Smooth muscle cell (in vitro differentiated cells): ENCODE data around the gene SPIRE1. TPM values are rescaled to one million over a fixed set of nuclear protein-coding genes. Genes with fewer than 3 reads are reported as not detected.
A peak's percentile ranks its signal among the peaks of the same experiment; 100 is the strongest.

Experiments
- DNase-seq: peaks from one replicate; lab custom pipeline; 2025; ENCODE audit not compliant: unreplicated experiment; lab: John Stamatoyannopoulos, UW
- H2AFZ ChIP-seq: fragments of 200-600 bp; sonication (generic); 2 replicates; pipeline ENCODE4 v1.6.0; 2016; ENCODE audit warnings: antibody characterized with exemption, low read depth, mild to moderate bottlenecking
- H3F3A ChIP-seq: fragments of 200-600 bp; sonication (generic); 2 replicates; pipeline ENCODE4 v1.6.0; 2017; ENCODE audit warnings: antibody characterized with exemption, low read depth
- H3K27ac ChIP-seq: fragments of 200-600 bp; sonication (generic); 2 replicates; pipeline ENCODE4 v1.5.1; 2016; ENCODE audit warnings: low read depth, mild to moderate bottlenecking
- H3K27me3 ChIP-seq: fragments of 200-600 bp; sonication (generic); 2 replicates; pipeline ENCODE4 v1.6.1; 2016; ENCODE audit warnings: low read depth, mild to moderate bottlenecking
- H3K36me3 ChIP-seq: fragments of 200-600 bp; sonication (generic); 2 replicates; pipeline ENCODE4 v1.5.1; 2016; ENCODE audit warnings: low read depth
- H3K4me1 ChIP-seq: fragments of 200-600 bp; sonication (generic); 2 replicates; pipeline ENCODE4 v1.5.1; 2016; ENCODE audit warnings: low read depth
- H3K4me2 ChIP-seq: fragments of 200-600 bp; sonication (generic); 2 replicates; pipeline ENCODE4 v1.6.0; 2016; ENCODE audit warnings: mild to moderate bottlenecking
- H3K4me3 ChIP-seq: fragments of 200-600 bp; sonication (generic); 2 replicates; pipeline ENCODE4 v1.5.1; 2016; ENCODE audit warnings: mild to moderate bottlenecking
- H3K79me2 ChIP-seq: fragments of 200-600 bp; sonication (generic); 2 replicates; pipeline ENCODE4 v1.6.0; 2016; ENCODE audit warnings: low read depth, mild to moderate bottlenecking
- H3K9ac ChIP-seq: fragments of 200-600 bp; sonication (generic); 2 replicates; pipeline ENCODE4 v1.6.0; 2016; ENCODE audit warnings: low read depth
- H3K9me3 ChIP-seq: fragments of 200-600 bp; sonication (generic); replicated peaks from 2 replicates; pipeline ENCODE4 v1.5.1; 2016; ENCODE audit warnings: low read depth
- H4K20me1 ChIP-seq: fragments of 200-600 bp; sonication (generic); 2 replicates; pipeline ENCODE4 v1.6.0; 2016; ENCODE audit warnings: low read depth
- CTCF ChIP-seq: fragments of 200-600 bp; sonication (generic); IDR thresholded peaks from 2 replicates; pipeline ENCODE4 v1.5.1; 2017; ENCODE audit warnings: borderline replicate concordance, mild to moderate bottlenecking, antibody characterized with exemption; ENCODE audit not compliant: insufficient read depth, poor library complexity, severe bottlenecking
- WGBS: methylation state at CpG from one replicate; pipeline ENCODE4 v1.1.7; 2016; ENCODE audit warnings: low lambda C conversion rate; 5-methylcytosine and 5-hydroxymethylcytosine counted together
- polyA plus RNA-seq: library from polyadenylated mRNA; unstranded; fragments of >200 nt; fragmentation: Nextera tagmentation; extraction: Ambion mirVana; gene quantifications from 2 replicates; pipeline ENCODE4 v1.2.1, GENCODE V29; 2016
- total RNA-seq: library from RNA; depleted of rRNA; stranded (reverse); fragments of >200 nt; gene quantifications from 2 replicates; pipeline ENCODE4 v1.2.3, GENCODE V29; 2014

Gene SPIRE1
- total and polyA plus RNA-seq, 2 experiments from 2014 or later, result 12.6 to 18.1 TPM

- peak overlapping the region; percentile 35 for H3K9ac ChIP-seq
- H3K79me2 ChIP-seq, result peaks cover 29% of the 10 kb centered on the region
- no peaks in the 10 kb centered on the region for H3K4me1 ChIP-seq
- H3K9me3 ChIP-seq, result no peaks in the 10 kb centered on the region
- H3F3A ChIP-seq, result peaks cover 16% of the 10 kb centered on the region
- WGBS, result 10% methylated on average over 32 of the region's 42 CpGs
- peak overlapping the region; percentile 96 for H3K4me2 ChIP-seq
- H3K4me3 ChIP-seq, result peak overlapping the region; percentile 92
- H3K36me3 ChIP-seq, result no peaks in the 10 kb centered on the region
- no peaks in the 10 kb centered on the region for H3K27me3 ChIP-seq
- peaks cover 28% of the 10 kb centered on the region for H4K20me1 ChIP-seq
- H2AFZ ChIP-seq, result peak overlapping the region; percentile 95
- no peak for TF ChIP-seq CTCF
- no peak for DNase-seq
- H3K27ac ChIP-seq, result peak overlapping the region; percentile 53
Observed at GRCh38 chr18:12658426-12659138, 675 bp upstream of the SPIRE1 start.

- H3K4me3 ChIP-seq, result peak overlapping the region; percentile 92
- H3K4me1 ChIP-seq, result peaks cover 3% of the 10 kb centered on the region
- H3F3A ChIP-seq, result peaks cover 16% of the 10 kb centered on the region
- peak; percentile 26 for DNase-seq
- H4K20me1 ChIP-seq, result peaks cover 43% of the 10 kb centered on the region
- H3K79me2 ChIP-seq, result peaks cover 44% of the 10 kb centered on the region
- no peaks in the 10 kb centered on the region for H3K9me3 ChIP-seq
- TF ChIP-seq CTCF, result no peak
- peak overlapping the region; percentile 97 for H2AFZ ChIP-seq
- peak overlapping the region; percentile 96 for H3K4me2 ChIP-seq
- WGBS, result 2% methylated on average over 34 of the region's 89 CpGs
- no peaks in the 10 kb centered on the region for H3K27me3 ChIP-seq
- H3K27ac ChIP-seq, result peak overlapping the region; percentile 94
- H3K36me3 ChIP-seq, result no peaks in the 10 kb centered on the region
- H3K9ac ChIP-seq, result peak overlapping the region; percentile 97
Observed at GRCh38 chr18:12656938-12657683, 796 bp downstream of the SPIRE1 start.

- peaks cover 49% of the 10 kb centered on the region for H3K79me2 ChIP-seq
- WGBS, result 4% methylated on average over 3 of the region's 3 CpGs
Observed at GRCh38 chr18:12656605-12656937, 1.3 kb downstream of the SPIRE1 start.

More at GRCh38 chr18:12656605-12656937, 1.3 kb downstream of the SPIRE1 start:
- H3K9ac ChIP-seq, result peak overlapping the region; percentile 97
- H3K4me3 ChIP-seq, result peak overlapping the region; percentile 92
- peaks cover 16% of the 10 kb centered on the region for H3F3A ChIP-seq
- H2AFZ ChIP-seq, result peak overlapping the region; percentile 97
- H3K9me3 ChIP-seq, result no peaks in the 10 kb centered on the region
- H3K27ac ChIP-seq, result peak overlapping the region; percentile 94
- H3K4me2 ChIP-seq, result peak overlapping the region; percentile 96
- H3K4me1 ChIP-seq, result peaks cover 8% of the 10 kb centered on the region
- H4K20me1 ChIP-seq, result peaks cover 48% of the 10 kb centered on the region
- H3K36me3 ChIP-seq, result no peaks in the 10 kb centered on the region
- no peak for DNase-seq
- no peaks in the 10 kb centered on the region for H3K27me3 ChIP-seq
- TF ChIP-seq CTCF, result no peak
